GM12872 (cell line): ENCODE results near the gene BLOC1S6.

Experiments used
- TF ChIP-seq, protein P1 (sequence below): IDR thresholded peaks from 3 replicates; pipeline ENCODE4 v1.5.1; 2011; ENCODE audit warnings: low read depth, mild to moderate bottlenecking, low read length, moderate library complexity; ENCODE audit not compliant: insufficient read depth

Gene BLOC1S6

DNA sequence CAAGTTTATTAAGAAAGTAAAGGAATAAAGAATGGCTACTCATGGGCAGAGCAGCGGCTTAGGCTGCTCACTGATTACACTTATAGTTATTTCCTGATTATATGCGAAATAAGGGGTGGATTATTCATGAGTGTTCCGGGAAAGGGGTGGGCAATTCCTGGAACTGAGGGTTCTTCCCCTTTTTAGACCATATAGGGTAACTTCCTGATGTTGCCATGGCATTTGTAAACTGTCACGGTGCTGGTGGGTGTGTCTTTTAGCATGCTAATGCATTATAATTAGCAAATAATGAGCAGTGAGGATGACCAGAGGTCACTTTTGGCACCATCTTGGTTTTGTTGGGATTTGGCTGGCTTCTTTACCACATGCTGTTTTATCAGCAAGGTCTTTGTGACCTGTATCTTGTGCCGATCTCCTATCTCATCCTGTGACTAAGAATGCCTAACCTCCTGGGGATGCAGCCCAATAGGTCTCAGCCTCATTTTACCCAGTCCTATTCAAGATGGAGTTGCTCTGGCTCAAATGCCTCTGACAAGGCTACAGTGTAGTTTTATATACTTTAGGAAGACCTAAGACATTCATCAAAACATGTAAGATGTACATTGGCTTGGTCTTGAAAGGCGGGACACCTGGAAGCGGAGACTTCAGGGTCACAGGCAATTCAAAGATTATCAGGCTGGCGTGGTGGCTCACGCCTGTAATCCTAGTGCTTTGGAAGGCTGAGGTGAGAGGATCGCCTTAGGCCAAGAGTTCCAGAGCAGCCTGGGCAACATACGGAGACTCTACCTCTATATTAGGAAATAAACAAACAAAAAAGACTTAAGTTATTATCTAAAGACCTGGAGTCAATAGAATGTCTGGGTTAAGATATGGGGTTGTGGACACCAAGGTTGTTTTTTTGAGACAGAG, 3.2 kb upstream of the BLOC1S6 start:
- TF ChIP-seq, protein P1, sequence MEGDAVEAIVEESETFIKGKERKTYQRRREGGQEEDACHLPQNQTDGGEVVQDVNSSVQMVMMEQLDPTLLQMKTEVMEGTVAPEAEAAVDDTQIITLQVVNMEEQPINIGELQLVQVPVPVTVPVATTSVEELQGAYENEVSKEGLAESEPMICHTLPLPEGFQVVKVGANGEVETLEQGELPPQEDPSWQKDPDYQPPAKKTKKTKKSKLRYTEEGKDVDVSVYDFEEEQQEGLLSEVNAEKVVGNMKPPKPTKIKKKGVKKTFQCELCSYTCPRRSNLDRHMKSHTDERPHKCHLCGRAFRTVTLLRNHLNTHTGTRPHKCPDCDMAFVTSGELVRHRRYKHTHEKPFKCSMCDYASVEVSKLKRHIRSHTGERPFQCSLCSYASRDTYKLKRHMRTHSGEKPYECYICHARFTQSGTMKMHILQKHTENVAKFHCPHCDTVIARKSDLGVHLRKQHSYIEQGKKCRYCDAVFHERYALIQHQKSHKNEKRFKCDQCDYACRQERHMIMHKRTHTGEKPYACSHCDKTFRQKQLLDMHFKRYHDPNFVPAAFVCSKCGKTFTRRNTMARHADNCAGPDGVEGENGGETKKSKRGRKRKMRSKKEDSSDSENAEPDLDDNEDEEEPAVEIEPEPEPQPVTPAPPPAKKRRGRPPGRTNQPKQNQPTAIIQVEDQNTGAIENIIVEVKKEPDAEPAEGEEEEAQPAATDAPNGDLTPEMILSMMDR = no peak

DNA sequence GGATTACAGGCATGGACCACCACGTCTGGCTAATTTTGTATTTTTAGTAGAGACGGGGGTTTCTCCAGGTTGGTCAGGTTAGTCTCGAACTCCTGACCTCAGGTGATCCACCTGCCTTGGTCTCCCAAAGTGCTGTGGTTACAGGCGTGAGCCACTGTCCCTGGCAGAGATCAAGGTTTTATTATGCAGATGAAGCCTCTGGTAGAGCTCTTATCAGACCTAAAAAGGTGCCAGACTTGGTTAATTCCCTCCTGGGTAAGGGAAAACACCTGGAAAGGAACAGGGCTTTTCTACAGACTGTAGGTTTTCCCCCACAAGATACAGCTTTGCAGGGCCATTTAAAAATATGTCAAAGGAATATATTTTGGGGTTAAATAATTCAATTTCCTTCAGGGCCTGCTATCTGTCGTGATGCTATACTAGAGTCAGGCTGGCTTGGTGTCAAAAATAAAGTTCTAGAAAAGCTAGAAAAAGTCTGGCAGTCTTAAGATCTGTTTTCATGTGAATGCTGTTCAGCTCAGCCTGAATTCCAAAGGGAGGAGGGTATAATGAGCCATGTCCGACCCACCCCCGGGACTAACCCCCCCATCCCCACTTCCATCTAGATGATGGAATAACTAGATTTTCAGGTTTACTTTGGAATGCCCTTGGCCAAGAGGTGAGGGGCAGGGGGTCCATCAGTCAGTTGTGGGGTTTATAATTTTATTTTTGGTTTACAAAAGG, 1.9 kb upstream of the BLOC1S6 start:
- TF ChIP-seq, protein P1 = no peak

DNA sequence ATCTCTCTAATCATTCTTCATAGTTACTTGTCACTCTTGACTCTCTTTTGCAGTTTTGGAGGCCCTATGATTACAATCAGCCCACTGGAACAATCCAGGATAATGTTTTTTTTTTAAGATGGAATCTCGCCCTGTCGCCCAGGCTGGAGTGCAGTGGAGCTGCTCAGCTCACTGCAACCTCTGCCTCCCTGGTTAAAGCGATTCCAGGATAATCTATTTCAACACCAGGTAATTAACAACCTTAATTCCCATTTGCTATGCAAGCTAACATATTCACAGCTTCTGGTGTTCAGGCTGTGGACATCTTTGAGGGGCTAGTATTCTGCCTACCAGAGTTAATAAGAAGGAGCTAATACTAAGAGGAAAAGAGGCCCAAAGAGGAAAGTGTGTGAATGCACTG, 1.1 kb upstream of the BLOC1S6 start:
- TF ChIP-seq, protein P1 = no peak

DNA sequence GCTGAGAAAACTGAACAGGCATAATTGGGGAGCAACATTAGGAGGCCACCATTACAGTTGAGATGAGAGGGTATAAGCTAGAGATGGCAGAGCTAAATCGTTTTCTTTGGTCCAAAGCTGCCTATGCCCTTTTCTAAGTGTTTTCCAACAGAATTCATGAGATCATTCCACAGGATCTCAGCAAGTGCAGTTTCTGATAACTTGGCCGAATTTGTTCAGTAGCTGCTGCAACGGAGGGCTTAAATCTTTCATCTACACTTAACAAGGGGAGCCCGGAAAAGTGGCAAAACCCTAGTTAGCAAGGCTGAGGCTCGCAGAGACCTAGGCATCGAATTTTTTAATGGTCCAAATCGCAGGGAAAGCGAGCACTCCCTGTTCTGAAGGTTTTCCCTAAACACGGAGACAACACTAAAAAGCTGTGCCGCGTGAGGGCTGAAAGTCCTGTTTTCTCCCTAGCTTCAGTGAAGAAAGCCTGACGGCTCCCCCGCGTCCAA, 531 bp upstream of the BLOC1S6 start:
- TF ChIP-seq, protein P1 = no peak

DNA sequence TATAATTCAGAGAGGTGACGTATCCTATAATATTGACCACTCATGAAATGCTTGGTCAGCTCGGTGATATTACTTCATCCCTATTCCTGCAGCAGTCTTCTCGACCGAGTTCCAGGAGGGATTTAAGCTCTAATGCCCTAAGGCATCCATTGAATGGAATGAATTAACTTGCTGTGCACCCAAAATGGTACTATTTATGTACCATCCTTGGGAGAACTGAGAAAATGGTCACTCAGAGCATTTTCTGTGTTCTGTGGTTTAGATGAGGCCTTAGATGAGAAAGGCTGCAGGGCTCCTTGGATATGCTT, 638 bp downstream of the BLOC1S6 start:
- TF ChIP-seq, protein P1 = no peak

DNA sequence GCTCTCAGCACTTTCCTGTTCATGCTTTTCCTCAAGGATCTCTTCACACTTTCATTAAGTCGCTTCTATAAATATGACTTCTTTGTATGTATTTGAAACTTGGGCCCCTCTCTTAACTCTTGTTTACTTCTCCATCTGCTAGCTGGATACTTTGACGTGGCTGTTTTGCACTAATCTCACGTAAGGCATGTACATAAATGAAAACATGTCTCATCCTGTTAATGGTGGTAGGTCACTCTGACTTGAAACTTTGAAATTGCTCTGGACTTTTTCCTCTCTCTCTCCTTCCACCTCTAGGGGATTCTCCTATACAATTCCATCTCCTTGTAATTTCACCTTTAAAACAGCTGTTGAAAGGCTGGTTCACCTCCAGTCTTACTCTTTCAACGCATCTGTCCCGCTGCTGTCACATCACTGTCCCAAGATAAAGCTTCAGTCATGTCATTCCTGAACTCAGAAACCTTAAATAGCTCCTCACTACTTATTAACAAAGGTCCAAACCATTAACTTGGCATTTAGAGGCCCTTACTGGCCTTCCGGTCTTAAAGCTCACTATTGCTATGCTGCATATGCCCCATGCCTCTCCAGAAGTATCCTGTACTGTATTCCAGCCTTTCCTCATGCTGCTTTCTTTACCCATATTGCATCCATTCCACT, 1.2 kb downstream of the BLOC1S6 start:
- TF ChIP-seq, protein P1 = no peak

DNA sequence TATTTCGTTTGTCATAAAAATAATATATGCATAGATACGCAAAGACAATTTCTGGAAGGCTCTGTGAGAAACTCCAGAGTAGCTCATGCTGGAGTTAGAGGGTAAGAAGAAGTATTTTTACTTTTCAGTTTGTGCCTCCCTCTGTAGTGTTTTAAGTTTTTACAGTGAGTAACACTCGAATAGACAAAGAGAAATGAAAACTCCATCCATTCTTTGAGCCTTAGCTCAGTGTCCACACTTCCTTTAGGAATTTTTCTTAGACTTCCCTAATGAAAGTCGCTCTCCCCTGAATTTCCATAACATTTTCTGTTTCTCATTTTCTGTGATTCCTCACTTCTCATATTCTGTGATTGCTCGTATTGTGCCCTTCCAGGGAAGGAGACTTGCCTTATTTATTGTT, 2.1 kb downstream of the BLOC1S6 start:
- TF ChIP-seq, protein P1 = no peak
